ENCODE measurements around the gene LDB2.

- TF ChIP-seq CTCF (IDR thresholded peaks at IDR 0.05; ENCODE audit: low read length) (no peak), EZH2 (IDR thresholded peaks at IDR 0.05; ENCODE audit: borderline replicate concordance, low read length) (no peak)
Observed at GRCh38 chr4:16938512-16939040, 40.1 kb upstream of the LDB2 start.

All from OCI-LY1 (cell line).